DOHH2 (cell line): ENCODE results near the gene HSPB8.

Experiments used
- EZH2phosphoT487 ChIP-seq: fragments of 200-600 bp; sonication (generic); IDR thresholded peaks from 2 replicates; pipeline ENCODE4 v1.6.1; 2017; ENCODE audit warnings: borderline replicate concordance, mild to moderate bottlenecking, antibody characterized with exemption, low read length, moderate library complexity, mixed read lengths
- TF ChIP-seq, protein P1 (sequence below): fragments of 200-600 bp; sonication (generic); IDR thresholded peaks from one replicate; pipeline ENCODE4 v1.5.1; 2014; ENCODE audit warnings: antibody characterized with exemption, mild to moderate bottlenecking, low read depth, low read length; ENCODE audit not compliant: poor library complexity, severe bottlenecking

DNA sequence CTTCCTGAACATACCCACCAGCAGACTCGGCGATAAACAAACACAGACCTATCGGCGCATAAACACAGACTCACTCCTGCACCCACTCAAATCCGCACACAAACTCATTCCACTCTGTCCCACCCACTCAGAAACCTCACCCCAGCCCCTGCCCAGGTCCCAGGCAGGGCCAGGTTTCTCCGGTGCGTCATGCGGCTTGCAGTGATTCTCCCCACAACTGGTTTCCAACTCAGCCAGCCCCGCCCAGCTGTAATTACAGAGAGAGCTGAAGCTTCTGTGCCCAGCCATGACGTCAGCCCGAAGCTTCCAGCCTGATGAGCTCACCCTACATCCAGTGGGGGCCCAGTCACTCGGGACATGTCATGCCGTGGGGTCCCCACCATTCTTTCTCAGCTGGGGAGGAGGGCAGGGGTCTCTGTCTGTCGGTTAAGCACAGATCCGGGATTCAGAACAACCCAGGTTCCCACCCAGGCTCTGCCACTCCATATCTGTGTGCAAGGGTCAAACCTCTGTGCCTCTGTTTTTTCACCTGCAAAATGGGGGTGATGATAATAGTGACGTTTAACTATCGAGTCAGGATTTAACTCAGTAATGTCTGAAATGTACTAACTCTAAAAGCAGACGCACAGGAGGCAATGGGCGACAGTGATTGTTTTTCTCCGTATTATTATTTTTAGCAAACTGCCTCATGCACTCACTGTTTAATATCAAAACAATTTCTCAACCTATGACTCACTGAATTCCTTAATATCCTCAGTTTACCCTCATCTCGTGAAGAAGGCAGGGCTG, 2.3 kb upstream of the HSPB8 start:
- TF ChIP-seq, protein P1, sequence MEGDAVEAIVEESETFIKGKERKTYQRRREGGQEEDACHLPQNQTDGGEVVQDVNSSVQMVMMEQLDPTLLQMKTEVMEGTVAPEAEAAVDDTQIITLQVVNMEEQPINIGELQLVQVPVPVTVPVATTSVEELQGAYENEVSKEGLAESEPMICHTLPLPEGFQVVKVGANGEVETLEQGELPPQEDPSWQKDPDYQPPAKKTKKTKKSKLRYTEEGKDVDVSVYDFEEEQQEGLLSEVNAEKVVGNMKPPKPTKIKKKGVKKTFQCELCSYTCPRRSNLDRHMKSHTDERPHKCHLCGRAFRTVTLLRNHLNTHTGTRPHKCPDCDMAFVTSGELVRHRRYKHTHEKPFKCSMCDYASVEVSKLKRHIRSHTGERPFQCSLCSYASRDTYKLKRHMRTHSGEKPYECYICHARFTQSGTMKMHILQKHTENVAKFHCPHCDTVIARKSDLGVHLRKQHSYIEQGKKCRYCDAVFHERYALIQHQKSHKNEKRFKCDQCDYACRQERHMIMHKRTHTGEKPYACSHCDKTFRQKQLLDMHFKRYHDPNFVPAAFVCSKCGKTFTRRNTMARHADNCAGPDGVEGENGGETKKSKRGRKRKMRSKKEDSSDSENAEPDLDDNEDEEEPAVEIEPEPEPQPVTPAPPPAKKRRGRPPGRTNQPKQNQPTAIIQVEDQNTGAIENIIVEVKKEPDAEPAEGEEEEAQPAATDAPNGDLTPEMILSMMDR, result no peak
- no peak for TF ChIP-seq EZH2phosphoT487
